ENCODE data around the gene ELAPOR1. TPM values are rescaled to one million over a fixed set of nuclear protein-coding genes. Genes with fewer than 3 reads are reported as not detected.
A peak's percentile ranks its signal among the peaks of the same experiment; 100 is the strongest.

ELAPOR1 gene
- total RNA-seq, 1 experiment from 2014 or later = 0.75 TPM

DNA sequence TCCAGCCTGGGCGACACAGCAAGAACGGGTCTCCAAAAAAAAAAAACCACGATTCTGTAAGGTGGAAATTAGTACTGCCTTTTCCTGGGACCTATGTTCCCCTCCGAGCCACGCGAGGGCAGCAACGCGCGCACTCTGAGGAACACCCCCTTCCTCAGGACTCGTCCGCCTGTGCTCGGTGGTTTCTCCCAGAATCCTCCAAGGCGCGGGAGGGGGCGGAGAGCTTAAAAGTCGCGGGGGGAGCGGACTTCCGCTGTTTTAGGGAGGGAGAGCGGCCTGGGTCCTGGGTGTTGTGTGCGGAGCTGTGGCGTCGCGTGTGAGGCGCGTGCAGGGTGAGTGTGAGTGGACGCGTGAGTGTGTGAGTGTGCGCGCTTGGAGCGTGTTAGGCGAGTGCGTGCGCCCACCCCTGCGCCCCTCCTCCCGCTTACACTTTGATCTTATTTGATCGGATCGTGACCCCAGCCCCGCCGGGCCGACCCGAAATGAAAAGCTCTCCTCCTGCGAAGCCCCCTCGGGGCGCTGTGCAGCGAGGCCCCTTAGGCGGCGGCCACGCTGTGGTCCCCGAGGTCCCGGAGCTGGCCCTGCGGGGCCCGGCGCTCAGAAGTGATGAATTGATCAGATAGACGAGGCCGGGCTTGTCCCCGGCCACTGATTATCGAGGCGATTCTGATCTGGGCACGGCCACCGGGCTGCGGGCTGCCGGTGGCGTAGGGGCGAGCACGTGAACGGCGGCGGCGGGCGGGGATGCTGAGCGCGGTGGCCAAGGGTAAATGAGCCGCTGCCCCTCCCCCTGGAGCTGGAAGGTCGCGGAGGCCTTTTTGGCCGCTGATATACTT lies 13.8 kb upstream of the ELAPOR1 start:
- Histone ChIP-seq H3K4me3 (ENCODE audit: low read depth, low read length) (peak overlapping the region; percentile 84), H3K27me3 (replicated peaks; ENCODE audit: control insufficient read depth, insufficient read depth, low read length) (no peaks in the 10 kb centered on the region), H3K36me3 (ENCODE audit: control insufficient read depth, insufficient read depth, low read length) (no peaks in the 10 kb centered on the region), H3K9me3 (no peaks in the 10 kb centered on the region), H3K4me1 (0 out of 2 replicates have a peak, but pooled peaks cover 3% of the 10 kb centered on the region)
- TF ChIP-seq, protein P1, sequence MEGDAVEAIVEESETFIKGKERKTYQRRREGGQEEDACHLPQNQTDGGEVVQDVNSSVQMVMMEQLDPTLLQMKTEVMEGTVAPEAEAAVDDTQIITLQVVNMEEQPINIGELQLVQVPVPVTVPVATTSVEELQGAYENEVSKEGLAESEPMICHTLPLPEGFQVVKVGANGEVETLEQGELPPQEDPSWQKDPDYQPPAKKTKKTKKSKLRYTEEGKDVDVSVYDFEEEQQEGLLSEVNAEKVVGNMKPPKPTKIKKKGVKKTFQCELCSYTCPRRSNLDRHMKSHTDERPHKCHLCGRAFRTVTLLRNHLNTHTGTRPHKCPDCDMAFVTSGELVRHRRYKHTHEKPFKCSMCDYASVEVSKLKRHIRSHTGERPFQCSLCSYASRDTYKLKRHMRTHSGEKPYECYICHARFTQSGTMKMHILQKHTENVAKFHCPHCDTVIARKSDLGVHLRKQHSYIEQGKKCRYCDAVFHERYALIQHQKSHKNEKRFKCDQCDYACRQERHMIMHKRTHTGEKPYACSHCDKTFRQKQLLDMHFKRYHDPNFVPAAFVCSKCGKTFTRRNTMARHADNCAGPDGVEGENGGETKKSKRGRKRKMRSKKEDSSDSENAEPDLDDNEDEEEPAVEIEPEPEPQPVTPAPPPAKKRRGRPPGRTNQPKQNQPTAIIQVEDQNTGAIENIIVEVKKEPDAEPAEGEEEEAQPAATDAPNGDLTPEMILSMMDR (IDR thresholded peaks at IDR 0.05; ENCODE audit: insufficient read depth in 1 of 2, low read depth in 1 of 2, low read length in 1 of 2, severe bottlenecking in 1 of 2, unreplicated experiment in 1 of 2) = peak; percentile 52 to 72
- intact Hi-C loops (cut with micrococcal nuclease; ENCODE audit: unreplicated experiment) = loop anchor here (1.0 to 10.0 kb wide), 2 partner anchors 9 to 165 kb away; no protein-coding TSS in a partner anchor
- peak; percentile 94 to 96 for DNase-seq
- Mint-ChIP-seq H3K27ac (ENCODE audit: unreplicated experiment) (peak overlapping the region; percentile 98), H3K27me3 (ENCODE audit: insufficient read depth, unreplicated experiment) (no peaks in the 10 kb centered on the region), H3K9me3 (ENCODE audit: unreplicated experiment) (no peaks in the 10 kb centered on the region), H3K4me1 (ENCODE audit: low read depth, unreplicated experiment) (no peaks in the 10 kb centered on the region), H3K4me3 (ENCODE audit: unreplicated experiment) (peak overlapping the region; percentile 92), H3K36me3 (ENCODE audit: insufficient read depth, unreplicated experiment) (peaks cover 34% of the 10 kb centered on the region)
- CTCF ChIA-PET = interaction anchor here (0.6 to 1.8 kb wide), 12 partner anchors 8 to 183 kb away, joined by 3 to 13 read pairs (median 3); partner anchors contain the start of gene TMEM167B
- POLR2A ChIA-PET = interaction anchor here (0.5 to 1.6 kb wide), 10 partner anchors 10 to 439 kb away, joined by 3 to 14 read pairs (median 5); partner anchors contain the start of genes HENMT1, SARS1, TAF13 and TMEM167B
- TSS peak; percentile 75 for BruUV-seq (replicated peaks)

DNA sequence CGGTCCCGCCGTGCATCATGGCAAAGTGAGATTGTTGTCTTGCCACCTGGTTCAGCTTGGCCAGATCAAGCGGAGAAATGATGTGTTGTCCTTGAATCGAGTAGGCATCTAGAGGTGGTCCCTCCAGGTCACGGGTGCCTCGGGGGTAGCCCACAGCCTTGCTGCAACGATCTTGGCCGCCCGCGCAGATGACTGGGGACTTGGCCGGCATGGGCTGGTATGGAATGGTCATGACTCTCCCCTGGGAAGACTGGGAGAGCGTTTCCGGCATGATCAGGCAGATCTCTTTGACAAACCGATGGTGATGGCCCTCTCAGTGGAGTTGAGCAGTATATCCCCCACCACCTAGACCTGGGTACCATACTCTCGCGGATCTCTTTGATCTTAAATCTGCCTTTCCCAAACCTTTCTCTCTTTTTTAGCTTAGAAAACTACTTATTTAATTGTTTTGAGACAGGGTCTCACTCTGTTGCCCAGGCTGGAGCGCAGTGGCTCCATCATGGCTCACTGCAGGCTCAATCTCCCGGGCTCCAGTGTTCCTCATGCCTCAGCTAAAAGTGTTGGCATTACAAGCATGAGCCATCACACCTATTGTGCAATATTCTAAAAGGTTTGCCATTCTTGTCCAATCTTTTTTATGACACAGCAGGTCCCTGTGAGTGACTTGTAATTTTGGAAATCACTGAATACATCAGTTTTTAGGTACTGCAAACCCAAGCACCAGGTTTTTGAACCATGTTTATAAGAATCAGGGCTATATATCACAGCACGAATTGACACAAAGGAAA lies 9.4 kb upstream of the ELAPOR1 start:
- TF ChIP-seq, protein P1 (IDR thresholded peaks at IDR 0.05; ENCODE audit: insufficient read depth in 1 of 2, low read depth in 1 of 2, low read length in 1 of 2, severe bottlenecking in 1 of 2, unreplicated experiment in 1 of 2) = no peak
- no peak overlapping the region for H3K27ac Mint-ChIP-seq (ENCODE audit: unreplicated experiment)
- intact Hi-C loops (cut with micrococcal nuclease; ENCODE audit: unreplicated experiment) = no loop called here
- no peaks in the 10 kb centered on the region for H3K27me3 ChIP-seq (replicated peaks; ENCODE audit: control insufficient read depth, insufficient read depth, low read length)
- ChIA-PET POLR2A (no interaction called here), CTCF (no interaction called here)
- no peak overlapping the region for H3K4me3 Mint-ChIP-seq (ENCODE audit: unreplicated experiment)
- H3K27me3 Mint-ChIP-seq (ENCODE audit: insufficient read depth, unreplicated experiment) = no peaks in the 10 kb centered on the region
- DNase-seq = no peak
- H3K4me1 Mint-ChIP-seq (ENCODE audit: low read depth, unreplicated experiment) = no peaks in the 10 kb centered on the region
- H3K36me3 ChIP-seq (ENCODE audit: control insufficient read depth, insufficient read depth, low read length) = no peaks in the 10 kb centered on the region
- H3K4me1 ChIP-seq = 0 out of 2 replicates have a peak, but pooled peaks cover 3% of the 10 kb centered on the region
- H3K4me3 ChIP-seq (ENCODE audit: low read depth, low read length) = no peak overlapping the region
- H3K36me3 Mint-ChIP-seq (ENCODE audit: insufficient read depth, unreplicated experiment) = peaks cover 31% of the 10 kb centered on the region
- no peaks in the 10 kb centered on the region for H3K9me3 ChIP-seq
- BruUV-seq (replicated peaks) = no TSS peak
- no peaks in the 10 kb centered on the region for H3K9me3 Mint-ChIP-seq (ENCODE audit: unreplicated experiment)

DNA sequence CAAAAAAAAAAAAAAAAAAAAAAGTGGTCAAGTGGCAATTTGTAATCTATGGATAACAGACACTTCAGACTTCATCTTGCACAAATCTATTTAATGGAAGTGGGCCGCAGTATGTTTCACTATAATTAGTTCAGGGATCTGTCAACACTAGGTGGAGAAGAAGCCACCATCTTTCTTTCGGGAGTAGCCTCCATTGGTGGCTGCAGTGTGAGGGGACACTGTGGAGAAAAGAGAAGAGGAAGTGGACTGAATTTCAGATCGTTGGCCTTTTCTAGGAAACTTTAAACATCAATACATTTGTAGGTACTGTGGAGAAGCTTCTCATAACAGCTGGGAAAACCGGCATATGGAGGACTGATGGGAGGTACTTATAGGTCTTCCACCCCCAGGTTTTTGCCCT lies 8.0 kb upstream of the ELAPOR1 start:
- Histone ChIP-seq H3K4me3 (ENCODE audit: low read depth, low read length) (no peak overlapping the region), H3K4me1 (0 out of 2 replicates have a peak, but pooled peaks cover 3% of the 10 kb centered on the region), H3K27me3 (replicated peaks; ENCODE audit: control insufficient read depth, insufficient read depth, low read length) (no peaks in the 10 kb centered on the region), H3K36me3 (ENCODE audit: control insufficient read depth, insufficient read depth, low read length) (no peaks in the 10 kb centered on the region), H3K9me3 (no peaks in the 10 kb centered on the region)
- H3K9me3 Mint-ChIP-seq (ENCODE audit: unreplicated experiment) = no peaks in the 10 kb centered on the region
- no peak for DNase-seq
- intact Hi-C loops (cut with micrococcal nuclease; ENCODE audit: unreplicated experiment) = no loop called here
- H3K27ac Mint-ChIP-seq (ENCODE audit: unreplicated experiment) = no peak overlapping the region
- no TSS peak for BruUV-seq (replicated peaks)
- H3K4me1 Mint-ChIP-seq (ENCODE audit: low read depth, unreplicated experiment) = no peaks in the 10 kb centered on the region
- TF ChIP-seq, protein P1 (IDR thresholded peaks at IDR 0.05; ENCODE audit: insufficient read depth in 1 of 2, low read depth in 1 of 2, low read length in 1 of 2, severe bottlenecking in 1 of 2, unreplicated experiment in 1 of 2) = no peak
- peaks cover 22% of the 10 kb centered on the region for H3K36me3 Mint-ChIP-seq (ENCODE audit: insufficient read depth, unreplicated experiment)
- POLR2A ChIA-PET = no interaction called here
- no peak overlapping the region for H3K4me3 Mint-ChIP-seq (ENCODE audit: unreplicated experiment)
- H3K27me3 Mint-ChIP-seq (ENCODE audit: insufficient read depth, unreplicated experiment) = no peaks in the 10 kb centered on the region
- CTCF ChIA-PET = no interaction called here
